NCI-H524 (cell line): ENCODE results near the gene ETS1.

ENCODE experiments used
- DNase-seq, 2 experiments: peaks; one replicate each; lab custom pipeline; 2025; lab: John Stamatoyannopoulos, UW

The ETS1 gene

DNA sequence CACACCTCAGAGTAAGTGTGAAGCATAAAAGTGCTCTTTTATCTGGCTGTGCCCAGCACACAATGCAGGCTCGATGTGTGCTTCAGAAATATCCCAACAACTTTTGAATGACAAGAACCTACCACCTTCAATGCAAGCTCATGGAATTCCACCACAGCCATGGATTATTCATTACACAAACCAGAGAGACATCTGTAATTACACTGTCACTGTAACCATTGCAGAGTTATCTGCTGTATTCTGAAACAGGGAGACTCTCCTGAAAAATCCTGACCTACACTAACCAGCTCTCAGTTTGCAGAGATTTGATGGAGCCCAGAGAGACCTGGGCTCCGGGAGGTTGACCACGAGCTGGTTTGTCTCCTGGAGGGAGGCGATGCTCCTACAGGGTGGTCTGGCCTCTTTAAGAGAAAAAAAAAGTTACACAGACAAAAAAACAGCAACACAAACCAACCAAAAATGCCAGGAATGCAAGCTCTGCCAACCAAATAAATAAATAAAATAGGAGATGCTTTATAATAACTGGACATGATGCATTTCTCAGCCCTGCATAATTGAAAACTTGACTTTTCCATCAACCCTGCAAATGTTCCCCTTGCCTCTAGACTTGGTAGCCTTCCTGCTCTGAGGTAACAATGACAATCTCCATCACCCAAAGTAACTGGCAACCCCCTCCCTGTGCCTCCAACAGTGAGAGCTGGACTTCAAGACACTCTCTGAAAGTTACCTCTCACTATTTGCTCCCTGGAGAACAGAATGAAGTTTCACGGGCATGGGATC is 69.7 kb downstream of the ETS1 start:
- DNase-seq, result no peak

DNA sequence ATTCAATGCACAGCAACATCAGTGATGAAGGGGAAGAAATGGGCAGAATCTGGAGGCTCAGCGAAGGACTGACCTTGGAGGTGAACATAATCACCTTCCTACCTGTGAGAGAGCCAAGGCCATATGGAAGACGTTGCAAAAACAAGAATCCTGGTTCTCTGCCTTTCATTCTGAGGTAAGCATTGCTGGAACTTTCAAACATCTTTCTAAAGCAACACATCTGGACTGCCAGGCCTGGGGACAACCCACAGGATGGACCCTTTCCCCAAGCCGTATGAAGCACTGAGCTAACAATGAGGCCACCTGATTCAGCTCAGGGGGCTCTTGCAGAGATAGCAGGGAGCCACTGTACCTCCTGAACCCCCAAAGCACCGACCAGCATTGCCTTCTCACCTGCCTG is 70.5 kb downstream of the ETS1 start:
- DNase-seq, result no peak

DNA sequence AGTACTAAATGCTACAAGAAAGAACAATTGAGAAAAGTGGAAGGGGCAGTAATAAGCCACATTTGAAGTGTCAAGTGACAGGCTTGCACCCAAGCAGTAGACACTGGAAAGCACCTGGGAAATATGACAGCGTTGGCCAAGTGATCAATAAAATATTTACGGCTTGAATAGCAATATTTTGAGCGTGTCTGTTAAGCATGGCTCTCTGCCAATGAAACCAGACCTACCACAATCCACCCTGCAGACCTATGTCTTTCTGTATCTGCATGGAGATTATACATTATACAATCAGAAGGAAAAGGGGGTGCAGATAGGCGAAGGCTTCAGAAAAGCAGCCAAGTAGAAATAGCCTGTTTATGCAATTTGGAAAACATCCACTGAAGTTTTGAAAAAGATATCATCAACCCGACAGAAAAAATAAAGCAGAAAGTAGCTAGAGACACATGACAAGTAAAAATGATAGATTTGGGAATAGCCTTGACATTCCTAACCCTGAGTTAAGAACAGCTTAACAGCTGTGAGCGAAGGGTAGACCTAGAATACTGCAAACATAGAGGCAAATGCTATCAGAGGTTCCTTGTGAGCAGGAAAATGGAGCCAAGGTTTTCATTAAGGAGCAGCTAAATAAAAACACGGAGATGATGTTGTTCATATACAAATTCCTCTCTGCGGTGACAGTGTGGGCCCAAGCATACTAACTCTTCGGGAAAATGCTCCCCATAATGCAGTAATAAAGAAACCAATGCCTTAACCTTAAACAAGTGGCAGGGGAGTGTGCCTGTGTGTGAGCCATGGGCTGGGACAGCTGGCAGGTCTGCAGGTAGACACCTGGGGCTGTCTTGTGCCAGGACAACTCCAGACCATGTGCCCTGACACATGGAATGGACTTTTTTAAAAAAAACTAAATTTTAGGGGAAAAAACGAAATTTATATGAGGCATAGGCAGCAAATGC is 71.3 kb downstream of the ETS1 start:
- no peak for DNase-seq

DNA sequence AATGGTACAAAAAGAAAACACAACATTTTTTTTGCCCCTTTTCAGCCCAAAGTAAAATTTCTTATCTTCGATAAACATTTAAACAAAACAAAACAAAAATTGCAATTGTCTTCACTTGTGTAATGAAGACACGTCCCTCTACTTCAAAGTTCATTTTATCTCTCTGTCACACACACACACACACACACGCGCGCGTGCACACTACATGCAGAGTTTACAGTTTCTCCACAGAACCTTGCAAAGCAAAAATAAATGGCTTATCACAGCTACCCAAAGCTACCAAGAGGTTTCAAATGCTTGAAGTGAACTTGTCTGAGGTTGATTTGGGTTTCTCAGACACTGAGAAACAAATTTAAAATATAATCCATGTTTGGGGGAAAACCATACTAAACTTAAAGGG is 72.3 kb downstream of the ETS1 start:
- DNase-seq, result no peak

DNA sequence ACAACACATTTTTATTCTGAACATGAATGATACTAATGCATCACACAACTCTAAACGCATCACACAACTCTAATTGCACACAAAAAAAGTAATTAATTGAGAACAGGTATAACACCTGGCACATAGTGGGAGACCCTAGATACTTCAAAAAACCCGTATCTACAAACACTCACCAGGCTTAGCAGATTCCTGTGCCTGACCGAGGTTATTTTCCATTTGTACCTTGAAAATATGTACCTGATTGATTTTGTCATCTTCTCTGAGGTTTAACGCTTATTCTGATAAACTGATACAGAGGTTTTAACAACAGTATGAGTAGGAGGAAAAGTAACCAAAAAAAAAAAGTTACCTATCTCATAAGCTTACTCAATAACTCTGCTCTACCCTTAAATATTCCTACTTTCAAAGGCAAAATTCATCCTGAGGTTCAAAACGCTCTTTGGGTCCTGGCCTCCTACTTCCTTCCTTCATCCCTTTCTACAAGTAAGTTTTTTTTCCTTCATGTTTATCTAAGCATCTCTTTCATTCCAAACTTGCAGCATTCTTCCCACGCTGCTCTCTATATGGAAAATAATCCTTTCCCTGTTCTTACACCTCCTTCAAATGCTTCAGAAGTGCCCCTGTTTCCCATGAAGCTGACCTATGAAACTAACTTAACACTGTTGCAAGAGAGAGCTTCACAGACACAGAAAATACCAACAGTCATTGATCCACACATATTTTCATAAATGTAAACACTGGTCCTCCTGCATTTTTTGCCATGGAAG is 73.3 kb downstream of the ETS1 start:
- DNase-seq, result no peak

DNA sequence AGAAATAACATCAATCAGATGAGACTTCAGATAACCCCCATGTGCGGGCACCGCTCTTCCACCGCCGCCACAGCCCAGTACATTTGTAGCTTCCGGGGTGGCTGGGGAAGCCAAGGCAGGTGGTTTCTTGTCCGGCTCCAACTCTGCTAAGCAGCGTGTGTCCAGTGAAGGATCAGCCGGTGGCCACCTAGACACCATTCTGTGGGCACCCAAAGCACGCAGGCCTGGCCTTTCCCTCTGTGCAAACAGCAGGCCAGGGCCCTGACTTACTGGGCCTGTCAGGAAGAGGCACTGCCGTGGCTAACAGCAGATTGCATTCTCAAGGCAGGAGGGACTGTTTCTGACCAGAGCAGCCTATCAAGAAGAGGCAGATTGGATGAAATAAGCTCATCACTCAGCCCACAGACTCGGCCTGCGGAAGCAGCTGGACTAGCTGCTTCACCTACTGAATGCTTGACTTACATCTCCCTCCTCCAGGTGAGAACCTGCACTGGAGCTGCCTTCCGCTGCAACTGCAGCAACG is 74.8 kb downstream of the ETS1 start:
- no peak for DNase-seq

DNA sequence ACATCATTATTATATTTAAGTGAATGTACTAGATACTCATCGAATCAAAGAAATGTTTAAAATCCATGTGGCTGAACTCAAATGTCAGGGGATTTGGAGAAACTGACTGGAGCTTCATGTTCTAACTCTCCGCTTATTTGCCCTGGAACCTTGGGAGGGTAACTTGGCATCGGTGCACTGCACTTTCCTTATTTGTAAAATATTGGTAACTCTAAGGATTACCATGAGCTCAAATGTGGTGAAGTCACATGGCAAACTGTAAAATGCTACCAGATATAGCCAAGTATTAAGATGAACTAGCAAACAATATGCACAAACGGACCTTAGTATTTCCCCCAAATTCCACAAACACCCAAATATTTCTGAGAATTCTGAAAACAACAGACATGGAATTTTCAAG is 75.6 kb downstream of the ETS1 start:
- DNase-seq, result no peak

DNA sequence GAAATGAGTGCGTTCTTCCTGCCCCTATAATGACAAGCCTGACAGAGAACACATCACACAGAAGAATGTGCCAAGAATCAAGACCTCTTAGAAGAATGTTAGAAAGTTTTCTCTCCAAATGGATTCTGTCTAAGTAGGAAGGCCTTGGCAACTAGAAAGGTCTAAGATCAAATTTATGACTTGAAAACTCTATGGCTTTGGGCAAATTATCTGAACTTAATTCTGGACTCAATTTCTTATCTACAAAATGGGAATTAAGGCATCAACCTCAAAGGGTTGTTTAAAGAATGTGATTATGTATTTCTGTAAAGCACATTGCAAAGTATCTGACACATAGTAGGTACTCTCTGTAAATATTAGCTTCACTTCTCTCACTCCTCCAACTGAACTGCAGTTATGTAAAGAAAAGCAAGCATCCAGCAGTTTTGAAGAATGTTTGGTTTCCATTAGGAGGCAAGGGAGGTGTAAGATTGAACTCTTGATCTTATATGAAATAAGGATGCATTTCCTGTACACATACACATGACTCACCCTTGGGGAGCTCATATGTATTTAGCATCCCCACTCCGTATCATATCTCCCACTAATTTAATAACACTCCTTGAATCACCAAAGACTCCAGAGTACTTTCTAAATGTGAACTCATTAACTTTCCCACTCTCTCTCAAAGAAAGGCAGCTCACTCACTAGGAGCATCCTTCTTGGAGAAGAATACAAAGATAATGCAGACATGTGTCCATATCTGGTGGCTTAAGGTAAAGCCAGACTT is 77.6 kb downstream of the ETS1 start:
- DNase-seq, result no peak

DNA sequence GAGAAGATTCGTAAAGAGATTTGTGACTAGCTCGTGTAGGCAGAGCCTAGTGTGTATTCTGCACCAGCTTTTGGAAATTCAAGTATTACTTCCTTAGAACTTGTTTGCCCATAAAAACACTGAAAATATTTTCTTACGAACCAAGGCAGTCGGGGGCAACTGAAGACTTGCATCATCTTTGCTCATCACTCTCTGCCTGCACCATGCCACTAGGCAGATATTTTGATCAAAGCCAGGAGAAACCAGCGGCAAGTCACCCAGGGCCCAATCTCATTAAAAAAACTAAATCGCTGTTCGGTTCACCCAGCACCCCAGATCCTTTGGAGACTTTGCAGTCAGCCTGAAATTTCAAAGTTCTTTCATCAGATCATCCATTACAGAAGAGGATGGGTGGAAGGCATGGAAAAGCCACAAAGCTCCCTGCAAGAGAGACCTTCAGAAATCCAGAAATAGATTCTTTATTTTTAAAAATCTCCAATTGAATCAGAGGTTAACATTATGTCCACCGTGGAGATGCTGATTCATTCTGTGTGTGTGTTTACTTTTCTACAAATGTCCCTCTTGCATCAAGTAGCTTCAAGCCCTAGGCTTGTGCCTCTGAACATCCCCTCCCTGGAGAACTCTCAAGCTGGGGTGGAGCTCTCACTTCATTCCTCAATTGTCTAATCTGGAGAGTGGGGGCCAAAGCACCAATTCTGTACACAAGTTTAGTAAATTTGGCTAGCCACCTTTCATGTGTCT is 78.4 kb downstream of the ETS1 start:
- no peak for DNase-seq

DNA sequence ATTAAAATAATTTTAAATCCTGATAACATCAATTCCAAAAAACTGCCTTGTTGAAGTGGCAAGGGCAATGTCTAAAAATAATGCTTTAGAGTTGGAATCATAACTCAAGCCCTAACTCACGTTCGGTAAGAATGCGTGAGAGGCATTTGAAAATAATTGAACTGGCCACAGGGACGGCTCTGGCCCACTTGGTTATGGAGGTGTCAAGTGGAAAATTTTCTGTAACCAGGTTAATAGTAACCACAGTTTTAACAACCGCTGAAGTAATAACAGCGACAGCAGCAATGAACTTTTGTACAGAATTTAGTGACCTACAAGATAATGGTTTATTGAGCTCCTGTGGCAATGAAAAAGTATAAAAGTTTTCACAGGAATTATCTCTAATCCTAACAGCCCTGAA is 79.4 kb downstream of the ETS1 start:
- no peak for DNase-seq

DNA sequence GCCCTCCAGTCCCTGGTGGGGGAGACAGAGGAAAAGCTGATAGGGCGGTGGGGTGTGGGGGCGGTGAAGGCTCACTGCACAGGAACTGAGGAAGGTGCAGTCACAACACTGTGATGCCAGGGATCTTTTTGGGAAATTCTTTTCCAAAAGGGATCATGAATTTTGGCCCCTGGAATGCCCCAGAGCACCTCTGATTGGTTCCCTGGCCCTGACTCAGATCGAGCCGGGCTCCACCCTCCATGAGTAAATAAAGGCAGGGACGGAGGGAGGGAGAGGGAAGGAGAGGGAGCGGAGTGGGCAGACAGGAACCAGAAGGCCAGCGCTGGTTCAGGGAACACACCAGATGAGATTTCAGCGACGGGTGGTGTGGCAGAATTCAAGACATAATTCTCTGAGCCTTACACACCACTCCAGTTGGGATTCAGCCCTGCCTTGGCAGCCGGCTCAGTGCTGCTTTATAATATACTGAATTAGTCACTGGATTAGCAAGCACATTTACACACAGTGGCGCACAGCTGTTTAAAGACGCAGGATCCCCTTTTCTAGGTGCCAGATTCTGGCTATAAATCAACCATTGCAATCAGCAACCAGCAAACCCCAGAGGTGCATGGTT is 80.3 kb downstream of the ETS1 start:
- peak; percentile 64 to 89 for DNase-seq

DNA sequence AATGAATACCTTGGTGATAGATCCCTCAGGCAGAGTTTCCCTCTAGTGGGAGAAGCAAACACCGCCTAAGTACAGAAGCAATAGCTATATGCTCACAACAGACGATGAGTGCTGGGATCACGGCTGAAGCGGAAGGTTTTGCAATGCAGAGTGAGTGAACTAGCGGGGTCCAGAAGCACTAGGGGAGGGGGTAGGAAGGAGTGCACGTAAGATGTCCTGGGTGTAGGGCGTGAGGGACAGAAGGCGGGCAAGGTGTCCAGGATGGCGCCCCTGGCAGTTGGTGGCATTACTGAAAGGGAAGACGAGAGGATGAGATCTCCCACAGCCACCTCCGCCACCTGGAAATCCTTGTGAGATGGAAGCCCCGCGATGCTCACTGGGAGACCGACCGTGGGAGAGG is 81.0 kb downstream of the ETS1 start:
- DNase-seq, result peak in 1 of 2 experiments; percentile 44

DNA sequence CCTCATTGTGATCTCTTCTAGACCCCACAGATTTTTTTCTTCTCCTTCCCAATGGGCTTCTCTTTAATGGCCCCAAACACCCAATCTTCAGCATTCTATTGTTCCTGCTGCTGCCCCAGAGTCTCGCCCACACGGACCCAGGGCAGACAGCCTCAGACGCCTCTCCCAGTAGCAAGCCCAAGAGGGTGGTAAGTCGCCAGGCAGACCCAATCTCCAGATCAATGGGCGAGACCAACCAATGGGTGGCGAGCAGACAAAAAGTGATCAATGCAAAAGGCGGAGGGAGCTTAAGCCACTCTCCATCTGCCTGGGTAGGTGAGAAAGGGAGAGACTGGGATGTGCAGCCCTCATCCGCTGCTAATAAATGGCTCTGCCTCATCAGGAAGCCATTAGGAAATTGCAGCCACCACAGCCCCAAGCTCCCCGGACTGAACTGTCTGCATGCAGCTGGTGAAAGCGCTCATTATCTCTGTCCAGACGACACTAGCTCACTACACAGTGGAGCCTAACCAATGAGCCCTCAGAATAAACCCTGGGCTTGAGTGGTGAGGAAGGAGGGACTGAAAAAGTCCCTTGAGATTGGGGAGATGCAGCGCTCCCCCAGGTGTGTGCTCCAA is 81.8 kb downstream of the ETS1 start:
- no peak for DNase-seq

DNA sequence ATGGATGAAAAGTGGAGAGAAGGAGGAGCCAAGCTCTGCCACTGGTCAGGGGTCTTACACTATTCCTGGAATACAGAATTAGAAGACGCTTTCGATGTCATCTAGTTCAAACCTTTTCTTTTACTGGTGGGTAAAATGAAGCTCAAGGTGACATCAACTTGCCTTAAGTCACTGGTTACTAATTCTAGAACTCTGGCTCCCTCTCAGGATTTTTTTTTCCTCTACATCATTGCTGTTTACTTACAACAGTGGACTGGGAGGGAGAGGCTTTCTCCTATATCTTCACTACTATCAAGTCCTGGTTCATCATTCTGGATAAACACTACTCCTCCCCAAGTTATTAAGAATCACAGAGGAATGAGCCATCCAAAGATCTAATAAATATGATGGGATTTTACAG is 82.9 kb downstream of the ETS1 start:
- DNase-seq, result no peak

DNA sequence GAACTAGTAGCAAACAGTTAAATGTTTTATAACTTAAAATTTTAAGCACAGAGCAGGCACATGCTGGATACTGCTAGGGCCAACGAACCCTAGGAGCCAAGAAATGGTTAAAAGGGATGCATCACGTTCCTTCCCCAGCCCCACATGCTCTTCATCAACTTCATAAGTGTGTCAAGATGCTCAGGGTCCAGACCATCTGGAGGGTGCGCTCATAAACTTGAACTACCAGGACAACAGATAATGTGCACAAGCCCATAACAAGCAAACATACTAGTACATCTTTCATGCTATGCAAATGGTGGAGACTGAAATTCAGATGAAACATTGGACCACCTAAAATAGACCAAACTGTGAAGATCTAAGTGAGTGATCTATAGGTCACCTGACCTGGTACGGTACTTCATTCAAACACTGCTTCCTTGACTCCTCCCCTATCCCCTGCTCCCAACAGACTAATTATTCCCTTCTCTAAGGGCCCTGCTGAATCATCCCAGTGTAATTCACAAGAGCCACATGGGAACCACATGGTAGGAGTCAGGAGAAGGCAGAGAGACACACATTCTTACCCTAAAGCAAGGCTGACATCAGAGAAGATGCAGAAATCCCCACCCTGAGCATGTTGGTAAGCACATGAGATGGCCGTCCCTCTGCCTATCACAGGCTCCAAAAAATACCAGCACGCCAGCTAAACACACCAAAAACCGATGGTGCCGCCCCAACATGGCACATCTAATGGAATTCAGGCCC is 83.9 kb downstream of the ETS1 start:
- peak; percentile 75 to 79 for DNase-seq

DNA sequence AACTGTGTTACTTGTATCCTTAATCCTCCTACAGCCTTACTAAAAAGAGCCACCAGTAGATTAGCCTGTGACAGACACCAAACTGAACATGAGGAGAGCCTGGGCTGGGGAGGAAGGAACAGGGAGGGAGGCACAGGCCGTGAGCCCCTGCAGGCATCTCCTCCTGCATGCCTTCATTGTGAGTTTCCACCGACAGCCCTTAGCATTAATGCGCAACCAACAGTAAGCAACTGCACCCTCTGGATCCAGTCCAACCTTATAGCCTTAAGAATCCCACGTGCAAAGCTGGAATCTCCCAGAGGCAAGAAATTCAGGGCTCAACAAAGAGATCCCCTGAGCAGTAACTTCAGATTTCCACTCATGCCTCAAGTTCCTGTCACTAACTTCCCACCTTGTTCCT is 84.6 kb downstream of the ETS1 start:
- peak in 1 of 2 experiments; percentile 29 for DNase-seq

DNA sequence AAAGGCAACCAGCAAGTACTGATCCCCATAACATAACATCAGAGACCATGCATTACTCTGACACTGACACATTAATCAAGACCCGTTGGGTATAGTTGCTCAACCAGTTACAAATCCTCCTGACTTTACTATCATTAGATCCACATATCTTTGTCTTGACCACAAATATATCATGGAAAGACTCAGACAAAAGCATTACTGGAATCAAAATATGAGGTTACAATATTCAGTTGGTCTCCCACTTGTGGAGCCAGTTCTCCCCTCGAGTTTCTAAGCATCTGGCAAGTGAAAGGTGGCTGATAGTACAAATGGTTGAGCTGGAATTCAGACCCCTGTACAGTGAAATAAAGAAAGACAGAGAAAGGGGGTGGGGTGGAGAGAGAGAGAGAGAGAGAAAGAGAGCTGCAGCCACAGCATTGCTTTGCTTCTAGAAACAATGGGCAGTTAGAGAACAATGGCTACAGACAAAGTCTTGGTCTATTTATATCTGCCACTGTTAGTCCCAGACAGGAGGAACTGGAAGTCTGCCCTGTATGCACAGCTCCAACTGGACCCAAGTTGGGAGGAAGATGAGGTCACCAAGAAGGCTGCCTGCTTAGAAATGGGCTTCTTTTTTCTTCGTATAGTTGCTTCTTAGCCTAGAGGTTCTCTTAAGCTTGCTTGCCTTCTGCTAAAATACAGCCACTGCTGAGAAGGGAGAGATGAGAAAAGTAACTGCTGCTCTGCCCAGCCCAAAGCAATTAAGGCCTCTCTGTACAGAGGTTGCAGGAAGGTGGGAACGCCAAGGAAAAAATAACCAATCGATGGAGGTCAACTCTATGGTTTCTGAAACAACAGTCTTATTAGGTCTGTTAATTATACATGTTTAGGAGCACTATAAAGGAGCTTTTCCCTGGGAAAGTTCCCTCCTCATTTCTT is 85.5 kb downstream of the ETS1 start:
- DNase-seq, result no peak

DNA sequence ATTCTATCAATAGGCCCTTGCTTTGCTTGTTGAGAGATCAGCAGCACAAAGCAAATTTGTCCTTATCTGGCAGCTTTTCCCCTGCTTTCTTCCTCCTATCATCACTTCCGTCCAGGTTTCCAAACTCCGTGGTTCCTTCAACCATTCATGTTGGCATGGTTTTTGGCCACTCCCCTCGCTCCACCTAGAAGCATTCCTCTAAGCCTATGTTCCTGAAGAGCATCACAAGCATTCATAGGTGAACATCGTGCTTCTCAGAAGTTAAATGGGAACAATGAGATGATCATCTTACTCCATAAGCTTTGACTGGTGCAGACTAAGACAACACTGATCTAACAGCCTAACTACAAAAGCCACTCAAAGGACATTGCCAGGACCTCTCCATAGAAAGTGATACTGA is 86.3 kb downstream of the ETS1 start:
- DNase-seq, result no peak
